ENCODE measurements around the gene HCRTR1. TPM values are rescaled to one million over a fixed set of nuclear protein-coding genes. Genes with fewer than 3 reads are reported as not detected.
A peak's percentile ranks its signal among the peaks of the same experiment; 100 is the strongest.

The HCRTR1 gene
- total RNA-seq, 1 experiment from 2014 or later = not detected

DNA sequence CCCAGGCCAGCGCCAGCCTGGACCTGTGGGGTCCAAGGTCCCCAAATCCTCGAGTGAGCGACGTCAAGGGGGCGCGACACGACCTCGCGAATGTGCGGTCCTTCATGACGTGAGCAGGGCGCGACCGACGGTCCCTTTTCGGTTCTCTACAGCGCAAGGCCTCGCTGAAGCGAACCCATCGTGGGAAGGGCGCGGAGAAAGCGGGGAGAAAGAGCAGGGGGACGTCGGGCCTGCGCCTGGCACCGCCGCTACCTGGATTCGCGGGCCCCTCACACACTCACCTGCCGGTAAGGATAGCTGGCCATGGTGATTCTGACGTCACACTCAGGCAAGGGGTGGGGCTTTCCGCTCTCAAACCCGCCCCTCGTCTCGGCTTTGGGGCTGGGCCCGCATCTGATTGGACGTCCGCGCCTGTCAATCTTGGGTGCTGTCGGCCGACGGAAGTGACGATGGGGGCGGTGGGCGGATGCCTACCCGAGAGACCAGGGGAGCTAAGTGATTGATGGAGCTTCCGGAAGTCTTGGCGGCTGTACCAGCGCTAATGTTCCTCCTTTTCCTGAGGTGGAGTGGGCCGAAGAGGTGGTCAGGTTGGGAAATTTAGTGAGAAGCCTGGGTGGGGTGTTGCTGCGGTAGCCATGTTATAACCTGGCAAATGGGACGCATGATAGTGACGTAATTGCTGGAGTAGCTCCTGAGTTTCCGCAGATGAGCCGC, 27.2 kb downstream of the HCRTR1 start, which contains the start of gene PEF1:
Gene PEF1, minus strand, starts transcription at position 317 of the 714 bp plus-strand sequence. Its CDS starts 12 bp downstream, at position 305.
- peak within 1 kb of the TSS; percentile 76 for H3K4me3 ChIP-seq
- intact Hi-C loops (cut with micrococcal nuclease; ENCODE audit: unreplicated experiment) = loop anchor here (5.0 kb wide), 1 partner anchor 67 kb away; the partner anchor contains the start of gene TINAGL1
- CTCF ChIA-PET = interaction anchor here (0.5 to 0.6 kb wide), 6 partner anchors 17 to 535 kb away, joined by 3 to 10 read pairs (median 6); partner anchors contain the start of gene TXLNA
- H4K20me1 ChIP-seq (ENCODE audit: insufficient read depth) = peaks cover 6% of the 10 kb centered on the region; the same call in 1 of the 2 replicates
- peaks cover 59% of the 10 kb centered on the region for H3K79me2 ChIP-seq (ENCODE audit: low read depth)
- no peaks in the 10 kb centered on the region for H3K27me3 ChIP-seq (ENCODE audit: insufficient read depth, low read depth)
- peak within 1 kb of the TSS; percentile 82 for H2AFZ ChIP-seq
- H3F3A ChIP-seq (ENCODE audit: insufficient read depth, low read depth) = peaks cover 42% of the 10 kb centered on the region
- peak; percentile 98 to 99 for DNase-seq
- no peaks in the 10 kb centered on the region for H3K9me3 ChIP-seq (ENCODE audit: insufficient read depth, low read depth)
- no peaks in the 10 kb centered on the region for H3K9me2 ChIP-seq (ENCODE audit: insufficient read depth)
- POLR2A ChIA-PET (ENCODE audit: unreplicated experiment) = interaction anchor here (0.6 to 1.0 kb wide), 9 partner anchors 18 to 749 kb away, joined by 3 to 16 read pairs (median 6); partner anchors contain the start of gene BSDC1
- peaks cover 5% of the 10 kb centered on the region; the same call in 1 of the 2 replicates for H3K36me3 ChIP-seq (ENCODE audit: low read depth)
- H3K4me1 ChIP-seq (replicated peaks; ENCODE audit: insufficient read depth) = peaks cover 36% of the 10 kb centered on the region
- H3K4me2 ChIP-seq = peak within 1 kb of the TSS; percentile 94
- BruUV-seq (replicated peaks) = no TSS peak
- TF ChIP-seq CTCF (conservative IDR thresholded peaks at IDR 0.05) (no peak), EZH2 (IDR thresholded peaks at IDR 0.05; ENCODE audit: low read depth) (no peak)
- H3K27ac ChIP-seq = peak within 1 kb of the TSS; percentile 81

DNA sequence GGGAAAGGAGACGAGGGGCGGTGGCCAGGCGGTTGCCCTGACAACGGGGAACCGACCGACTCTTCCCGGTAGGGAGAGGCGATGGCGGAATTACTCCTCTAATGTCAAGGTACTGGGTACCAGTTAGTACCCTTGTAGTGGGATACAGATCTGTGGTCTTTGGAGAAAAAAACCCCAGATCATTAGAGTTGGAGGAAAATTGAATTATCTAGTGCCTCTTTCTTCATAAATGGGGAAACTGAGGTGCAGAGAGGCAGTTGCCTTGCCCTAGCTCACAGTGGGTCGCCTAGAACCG, 27.7 kb downstream of the HCRTR1 start:
- Histone ChIP-seq H3K27me3 (ENCODE audit: insufficient read depth, low read depth) (no peaks in the 10 kb centered on the region), H2AFZ (peak overlapping the region; percentile 82), H3K9me2 (ENCODE audit: insufficient read depth) (no peaks in the 10 kb centered on the region), H3F3A (ENCODE audit: insufficient read depth, low read depth) (peaks cover 38% of the 10 kb centered on the region), H3K4me2 (peak overlapping the region; percentile 94), H3K79me2 (ENCODE audit: low read depth) (peaks cover 54% of the 10 kb centered on the region), H4K20me1 (ENCODE audit: insufficient read depth) (peaks cover under 1% of the 10 kb centered on the region; the same call in 1 of the 2 replicates), H3K9me3 (ENCODE audit: insufficient read depth, low read depth) (no peaks in the 10 kb centered on the region), H3K27ac (peak overlapping the region; percentile 81), H3K4me3 (peak overlapping the region; percentile 76), H3K4me1 (replicated peaks; ENCODE audit: insufficient read depth) (peaks cover 32% of the 10 kb centered on the region), H3K36me3 (ENCODE audit: low read depth) (peaks cover 5% of the 10 kb centered on the region; the same call in 1 of the 2 replicates)
- TF ChIP-seq EZH2 (IDR thresholded peaks at IDR 0.05; ENCODE audit: low read depth) = no peak
- TF ChIP-seq CTCF (conservative IDR thresholded peaks at IDR 0.05) = no peak
- DNase-seq = no peak
- intact Hi-C loops (cut with micrococcal nuclease; ENCODE audit: unreplicated experiment) = loop anchor here (5.0 kb wide), 1 partner anchor 68 kb away; the partner anchor contains the start of gene TINAGL1
- BruUV-seq (replicated peaks) = TSS peak; percentile 70
- ChIA-PET POLR2A (ENCODE audit: unreplicated experiment) (interaction anchor here (0.6 to 0.7 kb wide), 8 partner anchors 21 to 749 kb away, joined by 3 to 16 read pairs (median 5); partner anchors contain the start of gene BSDC1), CTCF (interaction anchor here (0.5 to 0.6 kb wide), 6 partner anchors 16 to 534 kb away, joined by 3 to 10 read pairs (median 6); partner anchors contain the start of gene TXLNA)

GRCh38 chr1:31646259-31646960, 28.9 kb downstream of the HCRTR1 start:
- ChIA-PET CTCF (no interaction called here), POLR2A (ENCODE audit: unreplicated experiment) (interaction anchor here (0.5 kb wide), 1 partner anchor 259 kb away, joined by 26 read pairs; no protein-coding TSS in a partner anchor)
- Histone ChIP-seq H3K36me3 (ENCODE audit: low read depth) (peaks cover 4% of the 10 kb centered on the region; the same call in 1 of the 2 replicates), H3K9me3 (ENCODE audit: insufficient read depth, low read depth) (no peaks in the 10 kb centered on the region), H2AFZ (no peak overlapping the region), H3K9me2 (ENCODE audit: insufficient read depth) (no peaks in the 10 kb centered on the region), H3K79me2 (ENCODE audit: low read depth) (peaks cover 42% of the 10 kb centered on the region), H3K4me2 (peak overlapping the region; percentile 94), H3K27me3 (ENCODE audit: insufficient read depth, low read depth) (no peaks in the 10 kb centered on the region), H4K20me1 (ENCODE audit: insufficient read depth) (no peaks in the 10 kb centered on the region), H3K27ac (no peak overlapping the region), H3K4me1 (replicated peaks; ENCODE audit: insufficient read depth) (peaks cover 32% of the 10 kb centered on the region), H3K4me3 (no peak overlapping the region), H3F3A (ENCODE audit: insufficient read depth, low read depth) (peaks cover 41% of the 10 kb centered on the region)
- intact Hi-C loops (cut with micrococcal nuclease; ENCODE audit: unreplicated experiment) = loop anchor here (5.0 kb wide), 1 partner anchor 69 kb away; the partner anchor contains the start of gene TINAGL1
- no TSS peak for BruUV-seq (replicated peaks)
- TF ChIP-seq CTCF (conservative IDR thresholded peaks at IDR 0.05) = no peak
- no peak for TF ChIP-seq EZH2 (IDR thresholded peaks at IDR 0.05; ENCODE audit: low read depth)
- no peak for DNase-seq
